ENCODE measurements around the gene ZMPSTE24. TPM values are rescaled to one million over a fixed set of nuclear protein-coding genes. Genes with fewer than 3 reads are reported as not detected.
"Not testable (repeated sequence)": the region's sequence is repeated elsewhere in the genome, so short reads cannot be mapped to it uniquely, and the experiment has no call there.

Gene ZMPSTE24
- total RNA-seq, 1 experiment from 2014 or later: 65.4 TPM

DNA sequence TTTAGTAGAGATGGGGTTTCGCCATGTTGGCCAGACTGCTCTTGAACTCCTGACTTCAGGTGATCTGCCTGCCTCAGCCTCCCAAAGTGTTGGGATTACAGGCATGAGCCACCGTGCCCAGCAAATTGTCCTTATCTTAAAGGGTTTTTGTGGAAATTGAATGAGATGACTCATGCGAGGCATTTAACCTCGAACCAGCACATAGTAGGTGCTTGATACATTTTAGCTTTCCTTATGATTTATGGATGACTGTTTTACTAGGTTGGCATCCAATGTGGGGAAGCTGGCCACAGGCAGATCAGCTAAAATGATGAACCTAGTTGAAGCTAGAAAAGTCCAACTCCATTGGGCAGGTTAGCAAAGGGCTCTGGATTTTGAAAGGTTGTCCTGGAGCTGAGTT, 60.4 kb downstream of the ZMPSTE24 start:
- ChIA-PET POLR2A (interaction anchor here (1.0 kb wide), 1 partner anchor 119 kb away, joined by 3 read pairs; no protein-coding TSS in a partner anchor), CTCF (no interaction called here)
- no peaks in the 10 kb centered on the region for H3K36me3 ChIP-seq (ENCODE audit: control insufficient read depth, insufficient read depth, low read length)
- H3K4me1 ChIP-seq (ENCODE audit: control insufficient read depth, insufficient read depth, low read length): no peaks in the 10 kb centered on the region; the same call in none of the 2 replicates
- no peaks in the 10 kb centered on the region for H3K9me3 ChIP-seq (ENCODE audit: control insufficient read depth, insufficient read depth, low read depth, low read length)
- no peaks in the 10 kb centered on the region; the same call in 1 of the 2 replicates for H3K27me3 ChIP-seq (ENCODE audit: control insufficient read depth, insufficient read depth, low read length)
- BruUV-seq (replicated peaks): no TSS peak
- TF ChIP-seq, protein P1, sequence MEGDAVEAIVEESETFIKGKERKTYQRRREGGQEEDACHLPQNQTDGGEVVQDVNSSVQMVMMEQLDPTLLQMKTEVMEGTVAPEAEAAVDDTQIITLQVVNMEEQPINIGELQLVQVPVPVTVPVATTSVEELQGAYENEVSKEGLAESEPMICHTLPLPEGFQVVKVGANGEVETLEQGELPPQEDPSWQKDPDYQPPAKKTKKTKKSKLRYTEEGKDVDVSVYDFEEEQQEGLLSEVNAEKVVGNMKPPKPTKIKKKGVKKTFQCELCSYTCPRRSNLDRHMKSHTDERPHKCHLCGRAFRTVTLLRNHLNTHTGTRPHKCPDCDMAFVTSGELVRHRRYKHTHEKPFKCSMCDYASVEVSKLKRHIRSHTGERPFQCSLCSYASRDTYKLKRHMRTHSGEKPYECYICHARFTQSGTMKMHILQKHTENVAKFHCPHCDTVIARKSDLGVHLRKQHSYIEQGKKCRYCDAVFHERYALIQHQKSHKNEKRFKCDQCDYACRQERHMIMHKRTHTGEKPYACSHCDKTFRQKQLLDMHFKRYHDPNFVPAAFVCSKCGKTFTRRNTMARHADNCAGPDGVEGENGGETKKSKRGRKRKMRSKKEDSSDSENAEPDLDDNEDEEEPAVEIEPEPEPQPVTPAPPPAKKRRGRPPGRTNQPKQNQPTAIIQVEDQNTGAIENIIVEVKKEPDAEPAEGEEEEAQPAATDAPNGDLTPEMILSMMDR (IDR thresholded peaks at IDR 0.05): no peak
- no peak for TF ChIP-seq SIN3A (IDR thresholded peaks at IDR 0.05; ENCODE audit: borderline replicate concordance, insufficient read depth, low read depth, low read length)
- TF ChIP-seq POLR2AphosphoS5 (IDR thresholded peaks at IDR 0.05; ENCODE audit: low read depth, low read length): no peak
- no peak for TF ChIP-seq TCF7L2 (IDR thresholded peaks at IDR 0.05; ENCODE audit: low read depth, low read length)
- TF ChIP-seq, protein P2, sequence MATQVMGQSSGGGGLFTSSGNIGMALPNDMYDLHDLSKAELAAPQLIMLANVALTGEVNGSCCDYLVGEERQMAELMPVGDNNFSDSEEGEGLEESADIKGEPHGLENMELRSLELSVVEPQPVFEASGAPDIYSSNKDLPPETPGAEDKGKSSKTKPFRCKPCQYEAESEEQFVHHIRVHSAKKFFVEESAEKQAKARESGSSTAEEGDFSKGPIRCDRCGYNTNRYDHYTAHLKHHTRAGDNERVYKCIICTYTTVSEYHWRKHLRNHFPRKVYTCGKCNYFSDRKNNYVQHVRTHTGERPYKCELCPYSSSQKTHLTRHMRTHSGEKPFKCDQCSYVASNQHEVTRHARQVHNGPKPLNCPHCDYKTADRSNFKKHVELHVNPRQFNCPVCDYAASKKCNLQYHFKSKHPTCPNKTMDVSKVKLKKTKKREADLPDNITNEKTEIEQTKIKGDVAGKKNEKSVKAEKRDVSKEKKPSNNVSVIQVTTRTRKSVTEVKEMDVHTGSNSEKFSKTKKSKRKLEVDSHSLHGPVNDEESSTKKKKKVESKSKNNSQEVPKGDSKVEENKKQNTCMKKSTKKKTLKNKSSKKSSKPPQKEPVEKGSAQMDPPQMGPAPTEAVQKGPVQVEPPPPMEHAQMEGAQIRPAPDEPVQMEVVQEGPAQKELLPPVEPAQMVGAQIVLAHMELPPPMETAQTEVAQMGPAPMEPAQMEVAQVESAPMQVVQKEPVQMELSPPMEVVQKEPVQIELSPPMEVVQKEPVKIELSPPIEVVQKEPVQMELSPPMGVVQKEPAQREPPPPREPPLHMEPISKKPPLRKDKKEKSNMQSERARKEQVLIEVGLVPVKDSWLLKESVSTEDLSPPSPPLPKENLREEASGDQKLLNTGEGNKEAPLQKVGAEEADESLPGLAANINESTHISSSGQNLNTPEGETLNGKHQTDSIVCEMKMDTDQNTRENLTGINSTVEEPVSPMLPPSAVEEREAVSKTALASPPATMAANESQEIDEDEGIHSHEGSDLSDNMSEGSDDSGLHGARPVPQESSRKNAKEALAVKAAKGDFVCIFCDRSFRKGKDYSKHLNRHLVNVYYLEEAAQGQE (IDR thresholded peaks at IDR 0.05; ENCODE audit: insufficient read depth in 1 of 2, low read depth in 2 of 2, low read length in 1 of 2): no peak
- no peak for DNase-seq (ENCODE audit: low read depth, low spot score)
- in situ Hi-C loops (cut with HindIII; ENCODE audit: low pct_unique_long_range_greater_than_20kb, low sequenced_read_pairs): no loop called here
- intact Hi-C loops (cut with micrococcal nuclease; ENCODE audit: unreplicated experiment): no loop called here
- no peak overlapping the region for H3K4me3 ChIP-seq (ENCODE audit: low read depth in 2 of 2, low read length in 2 of 2)
- ATAC-seq: no peak
- no peak overlapping the region for H3K27ac ChIP-seq (ENCODE audit: low read length)

DNA sequence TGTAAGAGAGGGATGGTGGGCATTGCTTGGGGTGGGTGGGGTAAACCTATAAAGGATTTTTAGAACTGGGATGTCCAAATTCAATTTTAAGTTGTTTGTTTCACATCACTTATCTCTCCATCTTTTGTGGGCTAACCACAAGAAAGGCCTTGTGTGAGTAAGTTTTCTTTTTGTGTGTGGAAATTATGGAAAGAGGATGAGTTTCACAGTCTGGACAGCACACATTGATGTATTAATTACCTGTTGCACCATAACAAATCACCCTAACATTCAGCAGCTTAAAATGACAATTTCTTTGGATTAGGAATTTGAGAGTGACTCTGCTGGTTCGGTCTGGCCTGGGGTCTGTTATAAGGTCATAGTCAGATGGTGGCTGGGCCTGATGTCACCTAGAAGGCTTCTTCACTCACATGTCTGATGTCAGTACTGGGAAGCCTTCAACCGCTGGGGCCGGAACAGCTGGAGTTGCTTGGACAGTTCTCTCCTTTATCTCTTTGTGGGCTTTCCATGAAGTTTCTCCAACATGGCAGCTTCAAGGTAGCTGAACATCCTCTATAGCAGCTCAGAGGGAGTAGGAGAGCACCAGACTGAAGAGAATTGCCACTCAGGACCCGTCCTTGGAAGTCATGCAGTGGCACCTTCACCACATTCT, 61.1 kb downstream of the ZMPSTE24 start:
- ATAC-seq (no peak), DNase-seq (ENCODE audit: low read depth, low spot score) (no peak)
- ChIA-PET CTCF (no interaction called here), POLR2A (interaction anchor here (1.0 kb wide), 1 partner anchor 120 kb away, joined by 3 read pairs; no protein-coding TSS in a partner anchor)
- no peaks in the 10 kb centered on the region; the same call in 1 of the 2 replicates for H3K27me3 ChIP-seq (ENCODE audit: control insufficient read depth, insufficient read depth, low read length)
- H3K4me3 ChIP-seq (ENCODE audit: low read depth in 2 of 2, low read length in 2 of 2): no peak overlapping the region
- no TSS peak for BruUV-seq (replicated peaks)
- intact Hi-C loops (cut with micrococcal nuclease; ENCODE audit: unreplicated experiment) (no loop called here), in situ Hi-C loops (cut with HindIII; ENCODE audit: low pct_unique_long_range_greater_than_20kb, low sequenced_read_pairs) (no loop called here)
- H3K27ac ChIP-seq (ENCODE audit: low read length): no peak overlapping the region
- no peaks in the 10 kb centered on the region for H3K9me3 ChIP-seq (ENCODE audit: control insufficient read depth, insufficient read depth, low read depth, low read length)
- no peak for TF ChIP-seq TCF7L2 (IDR thresholded peaks at IDR 0.05; ENCODE audit: low read depth, low read length)
- TF ChIP-seq SIN3A (IDR thresholded peaks at IDR 0.05; ENCODE audit: borderline replicate concordance, insufficient read depth, low read depth, low read length): no peak
- TF ChIP-seq POLR2AphosphoS5 (IDR thresholded peaks at IDR 0.05; ENCODE audit: low read depth, low read length): no peak
- TF ChIP-seq, protein P1 (IDR thresholded peaks at IDR 0.05): no peak
- TF ChIP-seq, protein P2 (IDR thresholded peaks at IDR 0.05; ENCODE audit: insufficient read depth in 1 of 2, low read depth in 2 of 2, low read length in 1 of 2): no peak
- no peaks in the 10 kb centered on the region for H3K36me3 ChIP-seq (ENCODE audit: control insufficient read depth, insufficient read depth, low read length)
- no peaks in the 10 kb centered on the region; the same call in none of the 2 replicates for H3K4me1 ChIP-seq (ENCODE audit: control insufficient read depth, insufficient read depth, low read length)

DNA sequence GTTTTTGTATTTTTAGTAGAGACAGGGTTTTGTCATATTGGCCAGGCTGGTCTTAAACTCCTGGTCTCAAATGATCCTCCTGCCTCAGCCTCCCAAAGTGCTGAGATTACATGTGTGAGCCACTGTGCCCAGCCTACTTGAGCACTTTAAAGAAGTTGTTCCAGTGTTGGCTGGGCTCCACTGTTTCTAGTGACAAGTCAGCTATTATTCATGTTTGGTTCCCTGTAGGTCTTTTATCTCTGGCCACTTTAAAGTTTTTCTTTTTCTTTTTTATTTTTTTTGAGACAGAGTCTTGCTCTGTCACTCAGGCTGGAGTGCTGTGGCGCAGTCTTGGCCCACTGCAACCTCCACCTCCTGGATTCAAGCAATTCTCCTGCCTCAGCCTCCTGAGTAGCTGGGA, 73.4 kb downstream of the ZMPSTE24 start:
- H3K4me3 ChIP-seq (ENCODE audit: low read depth in 2 of 2, low read length in 2 of 2); DNase-seq (ENCODE audit: low read depth, low spot score); intact Hi-C loops (cut with micrococcal nuclease; ENCODE audit: unreplicated experiment); H3K9me3 ChIP-seq (ENCODE audit: control insufficient read depth, insufficient read depth, low read depth, low read length); H3K36me3 ChIP-seq (ENCODE audit: control insufficient read depth, insufficient read depth, low read length); ATAC-seq; in situ Hi-C loops (cut with HindIII; ENCODE audit: low pct_unique_long_range_greater_than_20kb, low sequenced_read_pairs); H3K27me3 ChIP-seq (ENCODE audit: control insufficient read depth, insufficient read depth, low read length); H3K27ac ChIP-seq (ENCODE audit: low read length); CTCF ChIA-PET; BruUV-seq (replicated peaks); POLR2A ChIA-PET; H3K4me1 ChIP-seq (ENCODE audit: control insufficient read depth, insufficient read depth, low read length): not testable (repeated sequence)
